CD4-positive, alpha-beta T cell treated with Interleukin-17A for 4 hours (primary cell): ENCODE results near the gene RAX2.
"Not testable (repeated sequence)": the region's sequence is repeated elsewhere in the genome, so short reads cannot be mapped to it uniquely, and the experiment has no call there.

Experiments
- DNase-seq: peaks from one replicate; pipeline ENCODE4 v3.0.0-alpha.2; 2020; ENCODE audit warnings: mixed read lengths

Gene RAX2

DNA sequence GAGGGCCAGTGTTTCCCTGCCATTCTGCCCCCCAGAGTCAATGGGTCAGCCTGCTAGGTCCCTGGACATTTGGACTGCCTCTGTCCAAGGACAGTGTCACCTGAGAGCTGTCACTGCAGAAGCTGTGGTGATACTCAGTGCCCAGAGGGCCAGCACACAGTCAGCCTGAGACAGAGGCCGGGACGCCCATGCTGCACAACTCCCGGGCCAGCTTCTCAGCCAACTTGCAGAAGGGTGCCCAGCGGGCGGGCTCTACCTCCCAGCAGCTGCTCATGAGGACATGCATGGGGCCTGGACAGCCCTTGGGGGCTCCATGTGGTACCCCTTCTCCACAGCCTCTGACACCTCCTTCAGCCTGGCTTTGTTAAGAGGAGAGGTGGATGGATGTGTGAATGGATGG lies 3.8 kb upstream of the RAX2 start:
- no peak for DNase-seq

DNA sequence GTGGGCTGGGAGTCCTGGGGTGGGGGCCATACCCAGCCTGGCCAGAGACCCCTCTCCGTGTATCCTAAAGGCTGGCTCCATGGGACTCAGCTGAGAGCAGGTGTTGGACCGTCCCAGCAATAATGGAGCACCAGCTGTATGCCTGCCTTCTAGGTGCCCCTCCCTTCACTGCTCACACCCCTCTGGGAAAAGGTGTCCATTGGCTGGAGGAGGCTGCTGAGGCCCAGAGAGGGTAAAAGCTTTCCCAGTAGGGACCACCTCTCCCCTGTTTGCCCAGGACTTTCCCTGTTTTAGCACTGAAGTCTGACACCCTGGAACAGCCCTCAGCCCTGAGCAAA lies 3.3 kb upstream of the RAX2 start:
- DNase-seq, result no peak

DNA sequence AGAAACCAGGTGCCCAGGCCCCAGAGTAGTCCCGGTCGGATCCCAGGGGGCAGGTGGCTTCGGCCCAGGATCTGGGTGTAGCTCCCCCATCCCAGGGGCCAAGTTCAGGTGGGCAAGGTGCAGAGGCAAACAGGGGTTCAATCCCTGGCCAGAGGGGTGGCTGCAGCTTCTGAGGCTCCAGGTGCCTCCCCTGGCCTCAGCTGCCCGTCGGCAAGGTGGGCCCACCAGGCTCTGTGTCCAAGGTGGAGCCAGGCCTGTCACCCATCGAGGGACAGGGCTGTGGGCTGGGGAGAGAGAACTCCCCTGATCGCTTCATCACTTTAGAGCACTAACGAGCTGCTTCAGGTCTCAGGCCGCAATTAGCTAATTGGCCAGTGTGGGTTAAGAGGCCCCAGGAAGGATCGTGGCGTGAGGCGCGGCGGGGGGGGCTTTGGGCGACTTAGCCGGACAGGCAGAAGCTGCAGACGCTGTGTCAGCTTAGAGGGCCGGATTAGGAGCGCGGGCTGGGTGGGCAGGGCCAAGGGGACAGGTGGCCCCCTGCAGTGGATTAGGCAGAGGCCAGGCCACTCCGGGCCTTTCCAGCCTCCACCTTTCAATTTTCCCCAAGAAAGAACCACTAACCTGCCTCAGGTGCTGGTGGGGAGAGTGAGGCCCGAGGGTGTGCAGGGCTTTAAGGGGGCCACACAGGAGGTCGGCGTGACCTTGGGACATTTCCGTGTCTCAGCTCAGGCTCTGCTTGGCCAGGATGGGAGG lies 2.8 kb upstream of the RAX2 start:
- no peak for DNase-seq

DNA sequence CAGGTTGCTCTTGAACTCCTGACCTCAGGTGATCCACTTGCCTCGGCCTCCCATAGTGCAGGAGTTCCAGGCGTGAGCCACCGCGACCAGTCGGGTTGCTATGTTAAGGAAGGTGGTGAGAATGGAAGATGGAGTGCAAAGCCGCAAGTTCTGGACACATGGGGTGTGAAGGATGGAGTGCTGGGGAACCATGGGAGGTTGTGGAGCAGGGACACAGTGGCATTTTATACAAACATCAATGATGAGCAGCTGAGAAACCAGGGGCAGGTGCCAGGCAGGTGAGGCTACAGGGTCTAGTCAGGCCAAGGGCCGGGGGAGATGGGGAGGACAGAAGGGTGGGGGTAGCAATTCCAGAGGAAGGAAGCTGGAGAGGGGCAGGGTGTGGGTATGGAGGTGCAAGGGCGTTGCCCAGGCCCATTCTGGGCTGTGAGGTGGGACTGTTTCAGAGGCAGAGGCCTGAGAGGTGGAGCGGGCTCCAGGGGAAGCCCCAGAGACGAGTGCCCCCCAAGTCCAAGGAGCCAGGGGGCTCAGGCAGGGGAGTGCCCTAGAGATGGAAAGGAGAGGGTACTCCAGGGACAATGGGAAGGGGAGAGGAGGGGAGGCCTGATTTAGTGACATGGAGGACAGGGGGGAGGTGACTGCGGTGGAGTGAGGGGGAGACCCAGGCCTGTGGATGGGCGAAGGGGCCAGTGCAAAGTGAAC lies 1.9 kb upstream of the RAX2 start:
- DNase-seq, result no peak

DNA sequence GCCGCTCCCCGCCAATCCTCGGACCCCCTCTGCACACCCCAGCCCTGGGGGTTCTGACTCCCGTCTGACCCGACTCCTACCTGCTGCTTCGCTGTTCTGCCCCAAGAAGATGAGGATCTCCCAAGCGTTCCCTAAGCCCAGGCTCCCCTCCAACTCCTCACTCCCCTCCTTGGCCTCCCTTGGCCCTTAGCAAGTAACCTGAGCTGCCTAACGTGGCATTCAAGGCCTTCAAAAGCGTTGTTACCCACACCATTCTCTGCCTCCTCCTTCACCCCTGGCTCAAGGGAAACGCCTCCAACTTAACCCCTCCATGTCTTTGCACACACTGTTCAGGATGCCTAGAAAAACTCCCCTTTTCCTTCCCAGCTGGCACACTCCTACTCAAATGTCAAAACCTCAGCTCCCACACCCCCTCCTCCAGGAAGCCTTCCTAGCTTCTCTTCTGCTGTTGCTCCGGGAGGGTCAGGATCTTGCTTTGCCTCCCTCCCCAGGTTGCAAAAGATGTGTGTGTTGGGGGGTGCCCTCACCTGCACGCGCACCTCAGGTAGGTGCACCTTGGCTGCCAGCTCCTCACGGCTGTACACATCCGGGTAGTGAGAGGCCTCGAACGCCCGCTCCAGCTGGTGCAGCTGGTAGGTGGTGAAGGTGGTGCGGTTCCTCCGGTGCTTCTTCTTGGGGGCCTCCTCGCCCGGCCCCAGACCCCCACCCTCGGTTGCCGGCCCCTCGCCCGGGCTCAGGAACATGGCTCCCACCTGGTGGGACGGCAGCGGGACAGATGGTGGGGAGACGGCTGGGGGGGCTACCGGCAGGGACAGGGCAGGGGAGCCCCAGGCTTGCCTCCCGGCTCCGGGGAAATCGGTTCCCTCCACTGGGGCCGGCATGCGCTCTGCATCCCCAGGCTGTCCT lies 775 bp downstream of the RAX2 start:
- no peak for DNase-seq

DNA sequence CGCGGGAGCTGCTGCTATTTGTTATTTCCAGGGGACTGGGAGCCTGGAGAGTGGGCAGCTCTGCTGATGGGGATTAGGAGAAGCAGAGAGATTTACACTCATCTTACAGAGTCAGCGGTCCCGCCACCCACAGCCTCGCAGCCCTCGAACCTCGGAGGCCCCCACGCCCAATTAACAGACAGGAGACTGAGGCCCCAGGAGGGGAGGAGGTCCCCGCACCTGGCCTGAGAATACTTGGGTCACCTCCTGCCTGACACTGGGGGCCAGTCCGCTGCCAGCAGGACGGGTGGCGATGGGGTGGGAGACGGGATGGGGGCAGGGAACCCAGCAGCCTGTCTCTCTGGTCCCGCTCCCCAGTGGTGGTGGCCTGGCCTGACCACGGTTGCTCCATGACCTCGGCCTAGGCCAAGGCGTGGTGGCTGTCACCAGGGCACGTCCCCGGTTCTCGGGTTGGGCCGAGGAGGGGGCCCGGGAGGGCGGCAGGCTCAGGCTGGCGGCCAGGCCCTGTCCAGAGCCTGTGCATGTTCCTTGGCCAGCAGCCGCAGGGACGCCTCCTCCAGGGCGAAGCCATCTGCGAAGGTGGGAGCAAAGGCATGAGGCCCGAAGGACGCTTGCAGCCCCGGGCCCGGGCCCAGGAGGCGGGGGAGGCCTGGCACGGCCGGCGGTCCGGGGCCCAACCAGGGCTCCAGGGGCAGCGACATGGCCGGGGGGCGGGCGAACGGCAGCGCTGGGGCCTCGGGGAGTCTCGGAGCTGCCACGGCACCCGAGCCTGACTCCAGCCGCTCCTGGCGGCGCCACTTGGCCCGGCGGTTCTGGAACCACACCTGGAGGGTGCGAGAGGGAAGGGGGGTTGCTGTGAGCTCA lies 1.7 kb downstream of the RAX2 start:
- no peak for DNase-seq

DNA sequence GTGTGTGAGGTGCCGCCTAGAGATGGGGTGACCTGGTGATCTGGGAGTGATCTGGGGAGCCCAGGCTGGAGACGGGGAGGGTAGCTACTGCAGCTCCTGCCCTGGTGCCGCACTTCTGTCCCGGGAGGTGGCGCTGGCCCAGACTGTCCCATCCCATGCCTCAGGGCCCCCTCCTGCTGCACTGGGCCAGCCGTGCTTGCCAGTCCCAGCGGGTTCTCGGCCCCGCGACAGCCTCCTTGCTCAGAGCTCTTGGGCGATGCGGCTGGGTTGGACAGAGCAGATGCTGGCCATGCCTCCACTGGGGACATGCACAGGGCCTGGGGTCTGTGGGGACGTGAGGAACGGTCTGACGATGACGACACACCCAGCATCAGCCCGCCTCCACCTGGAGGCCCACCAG lies 2.5 kb downstream of the RAX2 start:
- no peak for DNase-seq

DNA sequence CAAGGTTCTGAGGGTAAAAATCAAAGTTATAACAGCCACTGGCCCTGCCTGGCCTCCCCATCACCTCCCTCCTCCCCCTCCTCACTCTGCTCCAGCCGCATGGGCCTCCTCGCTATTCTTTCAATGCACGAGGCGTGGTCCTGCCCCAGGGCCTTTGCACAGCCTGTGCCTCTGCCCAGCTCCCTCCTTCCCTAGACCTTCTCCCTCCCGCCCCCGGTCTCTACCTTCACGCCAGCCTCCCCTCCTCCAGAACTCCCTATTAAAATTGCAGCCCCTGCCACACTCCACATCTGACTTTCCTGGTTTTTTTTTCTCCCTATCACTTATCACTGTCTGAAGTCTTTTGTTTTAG lies 3.3 kb downstream of the RAX2 start:
- DNase-seq, result no peak

DNA sequence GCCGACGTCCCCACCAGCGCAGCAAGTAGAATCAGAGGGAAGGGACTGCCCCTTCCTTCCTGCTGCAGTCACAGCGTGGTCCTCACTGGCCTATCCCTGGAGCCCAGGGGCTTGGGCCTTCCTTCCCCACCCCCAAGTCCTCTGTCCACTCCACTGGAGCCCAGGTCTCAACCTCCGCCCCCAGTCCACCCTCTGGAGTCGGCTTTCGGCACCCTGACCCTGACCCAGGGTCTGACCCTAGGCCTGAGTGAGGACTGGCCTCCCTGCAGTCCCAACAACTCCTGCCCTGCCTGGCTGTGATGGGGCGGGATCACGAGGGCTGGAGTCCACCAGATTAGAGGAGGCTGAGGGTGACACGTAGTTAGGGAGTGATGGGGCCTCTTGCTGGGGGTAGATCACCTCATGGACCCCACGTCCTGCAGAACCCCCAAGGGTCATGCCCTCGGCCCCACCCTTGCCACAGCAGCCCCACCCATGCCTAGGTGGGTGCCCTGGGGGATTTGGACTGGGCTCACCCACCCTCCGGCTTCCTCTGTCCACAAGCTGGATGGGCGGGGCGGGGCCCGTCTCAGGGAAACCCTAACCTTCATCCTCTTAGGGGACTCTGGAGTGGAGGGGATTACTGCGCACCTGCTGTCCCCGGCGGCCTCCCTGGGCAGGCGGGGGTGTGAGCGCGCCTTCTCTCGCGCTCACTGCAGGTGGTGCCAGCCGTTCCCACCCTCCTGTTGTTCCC lies 3.8 kb downstream of the RAX2 start:
- no peak for DNase-seq

DNA sequence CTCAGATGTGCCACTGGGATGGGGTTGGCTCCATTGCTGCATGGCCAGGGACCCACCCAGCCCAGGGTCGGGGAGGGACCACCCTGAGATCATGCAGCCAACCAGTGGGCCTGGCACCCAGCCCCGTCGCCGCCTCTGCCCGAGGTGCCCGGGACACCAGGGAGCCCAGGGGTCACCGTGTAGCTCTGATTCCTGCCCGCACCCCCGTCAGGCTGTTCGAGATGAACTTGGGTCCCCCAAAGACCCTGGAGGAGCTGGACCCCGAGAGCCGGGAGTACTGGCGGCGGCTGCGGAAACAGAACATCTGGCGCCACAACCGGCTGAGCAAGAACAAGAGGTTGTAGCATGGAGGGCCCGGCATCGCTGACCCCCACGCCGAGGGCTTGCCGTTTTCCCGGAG lies 5.0 kb downstream of the RAX2 start:
- no peak for DNase-seq

DNA sequence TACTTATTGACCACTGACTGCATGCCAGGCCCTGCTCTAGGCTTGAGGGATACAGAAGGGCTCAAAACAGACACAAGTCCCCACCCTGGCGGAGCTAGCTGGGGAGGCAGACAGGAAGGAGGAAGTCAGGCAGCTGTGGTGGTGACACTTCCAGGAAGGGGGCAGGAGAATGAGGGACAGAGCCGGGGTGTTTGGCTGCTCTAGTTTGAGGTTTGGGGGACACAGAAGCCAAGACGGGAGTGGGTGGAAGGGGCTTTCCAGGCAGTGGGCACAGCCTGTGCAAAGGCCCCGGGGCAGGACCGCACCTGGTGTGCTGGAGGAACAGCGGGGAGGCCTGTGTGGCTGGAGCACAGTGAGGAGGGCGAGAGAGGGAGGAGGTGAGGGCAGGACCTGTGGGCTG lies 5.5 kb downstream of the RAX2 start:
- DNase-seq, result no peak

DNA sequence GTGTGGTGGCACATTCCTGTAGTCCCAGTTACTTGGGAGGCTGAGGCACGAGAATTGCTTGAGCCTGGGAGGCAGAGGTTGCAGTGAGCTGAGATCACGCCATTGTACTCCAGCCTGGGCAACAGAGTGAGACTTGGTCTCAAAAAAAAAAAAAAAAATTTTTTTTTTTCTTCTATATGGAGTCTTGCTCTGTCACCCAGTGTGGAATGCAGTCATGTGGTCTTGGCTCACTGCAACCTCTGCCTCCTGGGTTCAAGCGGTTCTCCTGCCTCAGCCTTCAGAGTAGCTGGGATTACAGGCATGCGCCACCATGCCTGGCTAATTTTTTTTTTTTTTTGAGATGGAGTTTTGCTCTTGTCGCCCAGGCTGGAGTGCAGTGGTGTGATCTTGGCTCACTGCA lies 6.3 kb downstream of the RAX2 start:
- DNase-seq, result not testable (repeated sequence)

DNA sequence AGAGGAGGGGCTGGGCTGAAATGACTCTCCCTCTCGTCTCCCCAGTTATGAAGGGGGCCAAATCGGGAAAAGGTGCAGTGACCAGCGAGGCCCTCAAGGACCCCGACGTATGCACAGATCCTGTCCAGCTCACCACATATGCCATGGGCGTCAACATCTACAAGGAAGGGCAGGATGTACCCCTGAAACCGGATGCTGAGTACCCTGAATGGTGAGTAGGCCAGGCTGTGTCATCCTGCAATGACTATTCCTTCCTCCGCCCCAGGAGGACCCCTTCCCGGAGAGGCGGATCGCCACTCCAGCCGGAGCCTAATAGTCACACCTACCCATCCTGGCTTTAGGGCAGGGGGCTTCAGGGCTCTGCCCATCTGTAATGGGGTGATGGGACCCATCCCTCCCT lies 6.9 kb downstream of the RAX2 start:
- DNase-seq, result no peak

DNA sequence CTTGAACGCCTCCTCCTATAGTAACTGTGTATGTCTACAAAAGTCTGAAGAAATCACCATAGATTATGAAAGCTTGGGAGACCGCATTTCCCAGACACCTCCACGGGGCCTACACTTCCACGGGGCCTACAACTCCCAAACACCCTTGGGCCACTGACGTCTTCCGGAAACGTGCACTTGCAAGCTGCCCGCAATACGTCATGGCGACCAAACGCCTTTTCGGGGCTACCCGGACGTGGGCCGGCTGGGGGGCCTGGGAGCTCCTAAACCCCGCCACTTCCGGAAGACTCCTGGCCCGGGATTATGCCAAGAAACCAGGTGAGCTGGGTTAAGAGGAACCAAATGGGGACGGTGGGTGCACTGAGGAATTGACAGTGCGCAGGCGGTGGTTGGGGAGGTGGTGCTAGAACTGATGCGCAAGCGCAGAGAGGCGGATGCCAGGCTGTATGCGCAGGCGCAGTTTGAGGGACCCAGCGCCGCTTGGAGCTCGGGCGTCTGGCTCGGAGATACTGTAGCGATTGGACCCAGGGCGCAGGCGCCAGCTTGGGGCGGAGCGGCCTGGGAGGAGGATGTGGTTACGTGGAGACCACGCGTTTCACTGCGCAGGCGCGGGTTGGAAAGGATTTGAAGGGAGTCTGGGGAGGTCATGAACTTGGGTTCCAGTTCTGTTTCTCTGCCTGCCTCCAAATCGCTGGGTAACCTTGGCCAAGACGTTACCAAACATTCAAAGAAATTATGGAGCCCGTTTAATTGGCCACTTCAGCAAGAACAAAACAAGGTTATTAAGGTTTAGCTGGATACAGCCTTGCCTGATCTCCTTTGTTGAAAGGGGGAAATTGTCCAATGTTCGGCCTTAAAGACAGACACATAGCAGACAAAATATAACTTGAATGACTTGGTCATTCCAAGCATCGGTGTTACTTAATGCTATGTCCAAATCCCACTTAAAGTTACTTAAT lies 9.2 kb downstream of the RAX2 start, which contains the start of gene MRPL54:
Gene MRPL54 (plus strand): TSS at position 182 of the 959 bp plus-strand sequence. CDS start 19 bp downstream, at position 201.
- DNase-seq, result peak; percentile 99

DNA sequence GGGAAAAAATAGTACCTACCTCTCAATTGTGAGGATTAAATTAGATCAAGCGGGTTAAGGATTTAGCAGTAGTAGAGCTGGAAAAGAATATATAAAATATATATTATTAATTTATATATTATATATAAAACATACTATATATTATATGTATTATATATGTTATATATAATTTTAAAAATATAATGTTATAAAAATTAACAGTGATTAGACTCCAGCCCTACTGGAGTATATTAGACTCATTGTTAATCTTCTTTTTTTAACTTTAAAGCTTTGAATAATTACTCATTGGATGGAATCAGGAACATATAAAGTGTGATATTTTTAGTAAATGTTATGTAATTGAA lies 9.9 kb downstream of the RAX2 start:
- DNase-seq, result no peak

DNA sequence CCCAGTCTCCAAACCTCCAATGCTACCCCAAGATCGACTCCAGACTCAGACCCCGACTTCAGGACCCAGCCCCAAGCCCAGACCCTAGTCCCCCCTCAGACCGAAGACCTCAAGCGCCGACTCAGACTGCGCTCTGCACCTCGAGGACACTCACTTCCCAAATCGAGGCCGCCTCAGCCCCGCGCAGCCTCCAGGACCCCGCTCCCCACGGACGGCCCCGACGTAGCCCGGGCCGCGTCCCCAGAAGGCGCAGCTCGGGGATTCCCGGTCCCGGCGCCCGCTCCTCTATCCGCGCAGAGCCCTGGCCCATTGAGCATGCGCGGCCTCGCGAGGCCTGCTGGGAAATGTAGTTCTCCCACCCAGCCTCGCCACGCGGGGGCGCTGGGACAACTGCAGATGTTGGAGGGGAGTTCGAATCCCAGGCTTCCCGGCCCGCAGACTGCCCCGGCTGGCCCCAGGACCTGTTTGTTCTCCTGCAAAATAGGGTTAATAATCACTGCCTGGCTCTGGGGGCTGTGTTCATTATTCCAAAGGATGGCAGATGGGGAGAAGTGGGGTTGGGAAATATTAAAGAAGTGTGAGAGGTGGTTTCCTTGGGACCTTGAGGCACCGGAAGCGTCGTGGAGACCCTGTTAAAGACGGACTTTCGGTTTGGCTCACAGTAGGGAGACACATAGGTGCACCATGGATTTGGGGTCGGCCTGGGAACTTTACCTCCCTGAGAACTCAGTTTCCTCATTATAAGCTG lies 10.5 kb downstream of the RAX2 start, which contains the start of gene APBA3:
Gene APBA3 (minus strand): TSS at position 311 of the 748 bp plus-strand sequence. CDS start 1,428 bp downstream, outside the sequence.
- peak; percentile 97 for DNase-seq

DNA sequence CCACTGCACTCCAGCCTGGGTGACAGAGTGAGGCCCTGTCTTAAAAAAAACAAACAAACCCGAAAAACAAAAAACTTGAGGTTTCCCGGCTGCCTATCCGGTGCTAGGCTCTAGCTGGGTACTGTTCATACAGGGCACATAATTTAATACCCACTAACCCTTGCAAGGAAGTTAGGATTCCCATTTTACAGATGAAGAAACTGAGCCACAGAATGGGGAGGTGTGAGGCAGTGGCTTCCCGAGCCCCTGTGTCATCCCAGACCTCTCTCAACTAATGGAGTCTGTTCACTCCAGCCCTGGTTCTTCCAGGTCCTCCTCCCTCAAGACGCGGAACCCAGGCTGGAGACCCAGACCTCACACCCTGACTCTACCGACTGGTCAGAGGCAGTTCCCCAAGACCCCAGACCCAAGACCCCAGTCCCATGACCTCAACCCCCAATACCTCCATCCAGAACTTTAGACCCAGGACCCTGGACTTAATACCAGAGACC lies 11.1 kb downstream of the RAX2 start:
- no peak for DNase-seq

DNA sequence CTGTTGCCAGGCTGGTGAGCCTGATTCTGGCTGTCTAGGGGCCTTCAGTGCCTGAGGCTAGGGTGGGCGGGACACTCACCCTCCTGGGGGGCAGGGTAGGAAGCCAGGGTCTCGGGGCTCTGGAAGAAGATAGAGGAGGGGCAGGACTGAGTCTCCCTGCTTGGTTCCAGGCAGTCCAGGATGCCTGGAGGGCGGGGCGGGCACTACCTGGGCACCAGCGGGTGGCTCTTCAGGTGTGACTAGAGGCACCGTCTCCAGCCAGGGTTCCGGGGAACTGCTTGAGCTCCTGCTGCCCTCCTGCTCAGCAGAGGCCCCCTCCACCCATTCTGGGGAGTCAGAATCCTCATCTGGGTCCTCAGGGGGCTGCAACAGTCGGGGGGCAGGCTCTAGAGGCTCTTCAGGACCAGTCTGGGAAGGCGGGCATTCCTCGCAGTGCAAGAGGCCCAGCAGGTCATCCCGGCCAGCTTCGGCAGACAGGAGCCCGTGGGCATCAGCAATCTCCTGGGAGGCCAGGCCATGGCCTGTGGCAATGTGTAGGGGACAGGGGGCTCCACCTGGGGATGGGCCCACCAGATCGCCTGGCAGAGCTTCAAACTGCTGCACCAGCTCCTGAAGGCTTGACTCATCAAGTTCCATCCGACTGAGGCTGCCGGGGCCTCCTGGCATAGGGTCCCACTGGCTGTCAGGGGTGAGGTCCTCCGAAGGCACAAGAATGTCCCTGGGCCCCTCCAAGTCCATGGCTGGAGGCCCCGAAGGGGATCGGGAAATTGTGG lies 12.4 kb downstream of the RAX2 start:
- no peak for DNase-seq

DNA sequence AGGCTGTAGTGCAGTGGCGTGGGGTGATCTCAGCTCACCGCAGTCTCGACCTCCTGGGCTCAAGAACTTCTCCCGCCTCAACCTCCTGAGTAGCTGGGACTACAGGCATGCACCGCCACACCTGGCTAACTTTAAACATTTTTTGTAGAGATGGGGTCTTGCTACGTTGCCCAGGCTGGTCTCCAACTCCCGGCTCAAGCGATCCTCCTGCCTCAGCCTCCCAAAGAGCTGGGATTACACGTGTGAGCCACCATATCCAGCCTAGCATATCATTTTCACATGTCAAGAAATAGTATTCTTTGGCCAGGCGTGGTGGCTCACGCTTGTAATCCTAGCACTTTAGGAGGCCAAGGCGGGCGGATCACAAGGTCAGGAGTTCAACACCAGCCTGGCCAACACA lies 13.7 kb downstream of the RAX2 start:
- not testable (repeated sequence) for DNase-seq
